Keratinocyte (primary cell): ENCODE measurements around the gene ASRGL1. TPM values are rescaled to one million over a fixed set of nuclear protein-coding genes. Genes with fewer than 3 reads are reported as not detected.

Source experiments
- DNase-seq: peaks from one replicate; pipeline ENCODE4 v3.0.0-alpha.2; 2011; ENCODE audit warnings: low read depth, missing footprints, low spot score
- FAIRE-seq: peaks from 2 replicates; lab custom pipeline; 2011; peaks lifted over from hg19 to GRCh38; lab: Jason Lieb, UNC
- H2AFZ ChIP-seq: 2 replicates; pipeline ENCODE4 v1.6.0; 2012; ENCODE audit warnings: low read length, control low read depth, inconsistent platforms; ENCODE audit not compliant: control insufficient read depth
- H3K27ac ChIP-seq: 2 replicates; pipeline ENCODE4 v1.5.1; 2011; ENCODE audit warnings: low read length; ENCODE audit not compliant: control insufficient read depth, insufficient read depth
- H3K27me3 ChIP-seq: 3 replicates; pipeline ENCODE4 v1.6.0; 2011; ENCODE audit warnings: low read length; ENCODE audit not compliant: control insufficient read depth, insufficient read depth; ENCODE audit errors: extremely low read depth
- H3K36me3 ChIP-seq, 2 experiments: 2 replicates in 1 of 2; 3 replicates in 1 of 2; pipeline ENCODE4 v1.5.1; 2011; ENCODE audit warnings: low read length in 2 of 2, mild to moderate bottlenecking in 1 of 2; ENCODE audit not compliant: control insufficient read depth in 2 of 2, insufficient read depth in 2 of 2; ENCODE audit errors: extremely low read depth in 1 of 2
- H3K4me1 ChIP-seq: 3 replicates; pipeline ENCODE4 v1.5.1; 2011; ENCODE audit warnings: low read length; ENCODE audit not compliant: control insufficient read depth, insufficient read depth; ENCODE audit errors: extremely low read depth
- H3K4me2 ChIP-seq: 3 replicates; pipeline ENCODE4 v1.6.0; 2011; ENCODE audit warnings: low read depth, low read length; ENCODE audit not compliant: control insufficient read depth, insufficient read depth; ENCODE audit errors: extremely low read depth
- H3K4me3 ChIP-seq, 3 experiments: fragments of 200-600 bp in 1 of 3; sonication (generic) in 1 of 3; 2 replicates in 2 of 3; 3 replicates in 1 of 3; pipeline ENCODE4 v1.5.1; 2011 to 2016; ENCODE audit warnings: low read length in 3 of 3, mild to moderate bottlenecking in 3 of 3, control low read depth in 2 of 3, inconsistent platforms in 1 of 3, low read depth in 1 of 3, mixed read lengths in 1 of 3, mixed run types in 1 of 3, moderate library complexity in 1 of 3; ENCODE audit not compliant: control insufficient read depth in 2 of 3, insufficient read depth in 2 of 3; ENCODE audit errors: extremely low read depth in 1 of 3
- H3K79me2 ChIP-seq: 2 replicates; pipeline ENCODE4 v1.6.0; 2012; ENCODE audit warnings: low read length; ENCODE audit not compliant: control insufficient read depth, insufficient read depth
- H3K9ac ChIP-seq: 3 replicates; pipeline ENCODE4 v1.6.0; 2011; ENCODE audit warnings: low read length; ENCODE audit not compliant: control insufficient read depth, insufficient read depth; ENCODE audit errors: extremely low read depth
- H3K9me1 ChIP-seq: 3 replicates; pipeline ENCODE4 v1.6.0; 2011; ENCODE audit warnings: low read length; ENCODE audit not compliant: control insufficient read depth, insufficient read depth; ENCODE audit errors: extremely low read depth
- H3K9me3 ChIP-seq: 2 replicates; pipeline ENCODE4 v1.5.1; 2012; ENCODE audit warnings: low read depth, low read length; ENCODE audit not compliant: control insufficient read depth
- H4K20me1 ChIP-seq: 3 replicates; pipeline ENCODE4 v1.6.0; 2011; ENCODE audit warnings: low read length; ENCODE audit not compliant: control insufficient read depth, insufficient read depth; ENCODE audit errors: extremely low read depth
- CTCF ChIP-seq, 3 experiments: IDR thresholded peaks in 1 of 3; conservative IDR thresholded peaks in 1 of 3; optimal IDR thresholded peaks in 1 of 3; 2 replicates in 2 of 3; 3 replicates in 1 of 3; pipeline versions ENCODE3 to v1.5.1; 2011; ENCODE audit warnings: low read length in 3 of 3, mild to moderate bottlenecking in 3 of 3, moderate library complexity in 2 of 3, control low read depth in 1 of 3, inconsistent platforms in 1 of 3; ENCODE audit not compliant: insufficient read depth in 2 of 3; ENCODE audit errors: extremely low read depth in 1 of 3
- EZH2 ChIP-seq: IDR thresholded peaks from one replicate; pipeline ENCODE4 v1.6.1; 2012; ENCODE audit warnings: inconsistent platforms, mild to moderate bottlenecking, low read length, moderate library complexity
- dilution Hi-C: fragments of 300-500 bp; cut with MboI; formaldehyde crosslinking; loops from one replicate; pipeline ENCODE4 v1.7.0; 2020; ENCODE audit warnings: low sequenced_read_pairs; ENCODE audit not compliant: extremely low pct_ligation_motif_present
- polyA plus RNA-seq, 5 experiments: library from polyadenylated mRNA; depleted of rRNA in 3 of 5; stranded (reverse) in 3 of 5; stranded (forward) in 1 of 5; unstranded in 1 of 5; fragments of >200 nt; gene quantifications; 1 replicate in 1 of 5; 2 replicates in 3 of 5; 3 replicates in 1 of 5; pipeline versions ENCODE4 v1.2.1 to v1.2.3, GENCODE V29; 2011 to 2012; ENCODE audit warnings: missing spikeins in 2 of 5, low read depth in 1 of 5, low replicate concordance in 1 of 5

ASRGL1 gene
- polyA plus RNA-seq, 1 donor (not counting 4 experiments of a cell fraction or from before 2014, with no cell fraction given), result 0.05 TPM

- H3K4me2 ChIP-seq, result no peak overlapping the region
- no peak for DNase-seq
Measured at GRCh38 chr11:62353841-62354240, 16.6 kb downstream of the ASRGL1 start.

GRCh38 chr11:62358273-62358672, 21.0 kb downstream of the ASRGL1 start:
- H4K20me1 ChIP-seq, result no peaks in the 10 kb centered on the region
- H3K27ac ChIP-seq, result no peak overlapping the region
- H3K27me3 ChIP-seq, result no peaks in the 10 kb centered on the region
- no peaks in the 10 kb centered on the region for H3K9me3 ChIP-seq
- H3K9me1 ChIP-seq, result no peaks in the 10 kb centered on the region
- no peaks in the 10 kb centered on the region for H3K36me3 ChIP-seq
- no peak overlapping the region for H3K4me3 ChIP-seq
- H3K9ac ChIP-seq, result no peak overlapping the region
- no peak overlapping the region for H2AFZ ChIP-seq
- H3K4me2 ChIP-seq, result no peak overlapping the region
- DNase-seq, result no peak
- FAIRE-seq, result no peak
- no peak for TF ChIP-seq CTCF (optimal IDR thresholded peaks at IDR 0.05 in 1 of 3, IDR thresholded peaks at IDR 0.05 in 1 of 3, conservative IDR thresholded peaks at IDR 0.05 in 1 of 3; ENCODE audit: extremely low read depth in 1 of 3, insufficient read depth in 2 of 3, low read length in 3 of 3)
- TF ChIP-seq EZH2, result no peak
- no peaks in the 10 kb centered on the region for H3K4me1 ChIP-seq
- dilution Hi-C loops, result no loop called here
- H3K79me2 ChIP-seq, result no peaks in the 10 kb centered on the region

More at GRCh38 chr11:62353841-62354240, 16.6 kb downstream of the ASRGL1 start:
- Histone ChIP-seq H3K9me3 (no peaks in the 10 kb centered on the region), H3K9me1 (no peaks in the 10 kb centered on the region), H3K4me1 (no peaks in the 10 kb centered on the region), H3K79me2 (no peaks in the 10 kb centered on the region), H3K9ac (no peak overlapping the region), H3K27me3 (no peaks in the 10 kb centered on the region), H4K20me1 (no peaks in the 10 kb centered on the region), H3K27ac (no peak overlapping the region), H3K36me3 (no peaks in the 10 kb centered on the region), H2AFZ (no peak overlapping the region), H3K4me3 (no peak overlapping the region)
- FAIRE-seq, result no peak
- dilution Hi-C loops, result no loop called here
- TF ChIP-seq EZH2 (no peak), CTCF (optimal IDR thresholded peaks at IDR 0.05 in 1 of 3, IDR thresholded peaks at IDR 0.05 in 1 of 3, conservative IDR thresholded peaks at IDR 0.05 in 1 of 3; ENCODE audit: extremely low read depth in 1 of 3, insufficient read depth in 2 of 3, low read length in 3 of 3) (no peak)
